ENCODE results near the gene LCN15. TPM values are rescaled to one million over a fixed set of nuclear protein-coding genes. Genes with fewer than 3 reads are reported as not detected.

The LCN15 gene
- total RNA-seq, 2 experiments from 2014 or later, result not detected

GRCh38 chr9:136729144-136729543 lies 35.2 kb downstream of the LCN15 start:
- ChIA-PET CTCF (interaction anchor here (0.7 to 3.7 kb wide), 12 partner anchors 13 to 326 kb away, joined by 3 to 14 read pairs (median 4); partner anchors contain the start of gene LCN8), POLR2A (interaction anchor here (1.0 to 2.6 kb wide), 6 partner anchors 12 to 180 kb away, joined by 3 to 10 read pairs (median 5); partner anchors contain the start of gene RABL6)
- intact Hi-C loops (cut with micrococcal nuclease), result loop anchor here (2.0 kb wide), 1 partner anchor 28 kb away; no protein-coding TSS in a partner anchor
- H3K36me3 Mint-ChIP-seq, result peaks cover 26% of the 10 kb centered on the region
- no peak overlapping the region for H3K27ac Mint-ChIP-seq
- no peaks in the 10 kb centered on the region for H3K9me3 Mint-ChIP-seq
- H3K4me1 Mint-ChIP-seq (ENCODE audit: low read depth), result peaks cover 33% of the 10 kb centered on the region
- no peaks in the 10 kb centered on the region for H3K27me3 Mint-ChIP-seq
- H3K4me3 Mint-ChIP-seq, result peak overlapping the region; percentile 63
- DNase-seq, result peak; percentile 30

- H3K36me3 Mint-ChIP-seq, result peaks cover 30% of the 10 kb centered on the region
- no peaks in the 10 kb centered on the region for H3K9me3 Mint-ChIP-seq
- ChIA-PET CTCF (interaction anchor here (0.7 to 3.7 kb wide), 12 partner anchors 13 to 342 kb away, joined by 3 to 14 read pairs (median 4); partner anchors contain the start of genes LCN8 and SAPCD2), POLR2A (interaction anchor here (0.6 to 2.6 kb wide), 14 partner anchors 10 to 264 kb away, joined by 3 to 25 read pairs (median 4); partner anchors contain the start of genes PAXX, RABL6 and TRAF2)
- H3K4me1 Mint-ChIP-seq (ENCODE audit: low read depth), result peaks cover 37% of the 10 kb centered on the region
- no peaks in the 10 kb centered on the region for H3K27me3 Mint-ChIP-seq
- no peak for DNase-seq
- H3K27ac Mint-ChIP-seq, result no peak overlapping the region
- H3K4me3 Mint-ChIP-seq, result peak overlapping the region; percentile 63
- intact Hi-C loops (cut with micrococcal nuclease), result loop anchor here (2.0 kb wide), 1 partner anchor 28 kb away; no protein-coding TSS in a partner anchor
Observed at GRCh38 chr9:136728548-136729123, 35.7 kb downstream of the LCN15 start.

- H3K27ac Mint-ChIP-seq, result no peak overlapping the region
Observed at GRCh38 chr9:136728080-136728547, 36.2 kb downstream of the LCN15 start.

GRCh38 chr9:136726631-136727191 lies 37.6 kb downstream of the LCN15 start:
- POLR2A ChIA-PET, result interaction anchor here (0.6 to 2.4 kb wide), 7 partner anchors 11 to 360 kb away, joined by 3 to 25 read pairs (median 5); no protein-coding TSS in a partner anchor
- intact Hi-C loops (cut with micrococcal nuclease), result no loop called here
- DNase-seq, result peak; percentile 69
- Mint-ChIP-seq H3K27ac (peak overlapping the region; percentile 87), H3K27me3 (no peaks in the 10 kb centered on the region), H3K36me3 (peaks cover 34% of the 10 kb centered on the region), H3K4me3 (peak overlapping the region; percentile 99), H3K9me3 (no peaks in the 10 kb centered on the region), H3K4me1 (ENCODE audit: low read depth) (peaks cover 29% of the 10 kb centered on the region)
- CTCF ChIA-PET, result interaction anchor here (0.7 to 3.7 kb wide), 16 partner anchors 8 to 320 kb away, joined by 3 to 14 read pairs (median 4); no protein-coding TSS in a partner anchor

More at GRCh38 chr9:136728080-136728547, 36.2 kb downstream of the LCN15 start:
- DNase-seq, result peak; percentile 93
- intact Hi-C loops (cut with micrococcal nuclease), result loop anchor here (2.0 kb wide), 1 partner anchor 27 kb away; no protein-coding TSS in a partner anchor
- H3K36me3 Mint-ChIP-seq, result peaks cover 34% of the 10 kb centered on the region
- H3K27me3 Mint-ChIP-seq, result no peaks in the 10 kb centered on the region
- ChIA-PET POLR2A (interaction anchor here (0.6 to 2.6 kb wide), 14 partner anchors 9 to 264 kb away, joined by 3 to 25 read pairs (median 4); partner anchors contain the start of genes PAXX, RABL6 and TRAF2), CTCF (interaction anchor here (0.5 to 3.7 kb wide), 12 partner anchors 12 to 342 kb away, joined by 3 to 14 read pairs (median 6); partner anchors contain the start of genes LCN8 and SAPCD2)
- H3K9me3 Mint-ChIP-seq, result no peaks in the 10 kb centered on the region
- H3K4me1 Mint-ChIP-seq (ENCODE audit: low read depth), result peaks cover 38% of the 10 kb centered on the region
- H3K4me3 Mint-ChIP-seq, result peak overlapping the region; percentile 99

- Mint-ChIP-seq H3K27ac (peak overlapping the region; percentile 87), H3K4me1 (ENCODE audit: low read depth) (peaks cover 31% of the 10 kb centered on the region), H3K9me3 (no peaks in the 10 kb centered on the region), H3K4me3 (peak overlapping the region; percentile 99), H3K36me3 (peaks cover 34% of the 10 kb centered on the region), H3K27me3 (no peaks in the 10 kb centered on the region)
- no peak for DNase-seq
- POLR2A ChIA-PET, result interaction anchor here (0.8 to 2.4 kb wide), 3 partner anchors 11 to 360 kb away, joined by 3 to 25 read pairs (median 6); no protein-coding TSS in a partner anchor
- intact Hi-C loops (cut with micrococcal nuclease), result no loop called here
- CTCF ChIA-PET, result interaction anchor here (0.7 to 3.7 kb wide), 5 partner anchors 32 to 321 kb away, joined by 3 to 14 read pairs (median 3); no protein-coding TSS in a partner anchor
Observed at GRCh38 chr9:136726118-136726517, 38.2 kb downstream of the LCN15 start.

- Mint-ChIP-seq H3K27me3 (no peaks in the 10 kb centered on the region), H3K9me3 (no peaks in the 10 kb centered on the region), H3K4me1 (ENCODE audit: low read depth) (peaks cover 32% of the 10 kb centered on the region), H3K36me3 (peaks cover 34% of the 10 kb centered on the region), H3K27ac (no peak overlapping the region), H3K4me3 (peak overlapping the region; percentile 20)
- CTCF ChIA-PET, result interaction anchor here (1.0 kb wide), 1 partner anchor 32 kb away, joined by 3 read pairs; no protein-coding TSS in a partner anchor
- POLR2A ChIA-PET, result no interaction called here
- DNase-seq, result no peak
- intact Hi-C loops (cut with micrococcal nuclease), result no loop called here
Observed at GRCh38 chr9:136725612-136726011, 38.7 kb downstream of the LCN15 start.

- Mint-ChIP-seq H3K27me3 (no peaks in the 10 kb centered on the region), H3K27ac (no peak overlapping the region), H3K36me3 (peaks cover 34% of the 10 kb centered on the region), H3K9me3 (no peaks in the 10 kb centered on the region), H3K4me3 (no peak overlapping the region), H3K4me1 (ENCODE audit: low read depth) (peaks cover 32% of the 10 kb centered on the region)
- ChIA-PET CTCF (interaction anchor here (1.0 kb wide), 1 partner anchor 31 kb away, joined by 3 read pairs; no protein-coding TSS in a partner anchor), POLR2A (no interaction called here)
- intact Hi-C loops (cut with micrococcal nuclease), result no loop called here
- DNase-seq, result no peak
Observed at GRCh38 chr9:136724772-136725171, 39.5 kb downstream of the LCN15 start.

- peaks cover 28% of the 10 kb centered on the region for H3K4me1 Mint-ChIP-seq (ENCODE audit: low read depth)
- no peak overlapping the region for H3K4me3 Mint-ChIP-seq
- no peaks in the 10 kb centered on the region for H3K27me3 Mint-ChIP-seq
- peaks cover 34% of the 10 kb centered on the region for H3K36me3 Mint-ChIP-seq
- H3K27ac Mint-ChIP-seq, result no peak overlapping the region
- ChIA-PET POLR2A (no interaction called here), CTCF (no interaction called here)
- DNase-seq, result no peak
- H3K9me3 Mint-ChIP-seq, result no peaks in the 10 kb centered on the region
- intact Hi-C loops (cut with micrococcal nuclease), result no loop called here
Observed at GRCh38 chr9:136723989-136724388, 40.3 kb downstream of the LCN15 start.

- Mint-ChIP-seq H3K9me3 (no peaks in the 10 kb centered on the region), H3K36me3 (peaks cover 34% of the 10 kb centered on the region), H3K4me3 (no peak overlapping the region), H3K27ac (no peak overlapping the region), H3K4me1 (ENCODE audit: low read depth) (peaks cover 28% of the 10 kb centered on the region), H3K27me3 (no peaks in the 10 kb centered on the region)
- POLR2A ChIA-PET, result no interaction called here
- intact Hi-C loops (cut with micrococcal nuclease), result no loop called here
- CTCF ChIA-PET, result no interaction called here
- DNase-seq, result no peak
Observed at GRCh38 chr9:136723362-136723976, 40.8 kb downstream of the LCN15 start.

GRCh38 chr9:136722969-136723356 lies 41.4 kb downstream of the LCN15 start:
- Mint-ChIP-seq H3K36me3 (peaks cover 34% of the 10 kb centered on the region), H3K4me3 (no peak overlapping the region), H3K9me3 (no peaks in the 10 kb centered on the region), H3K27me3 (no peaks in the 10 kb centered on the region), H3K27ac (no peak overlapping the region), H3K4me1 (ENCODE audit: low read depth) (peaks cover 28% of the 10 kb centered on the region)
- intact Hi-C loops (cut with micrococcal nuclease), result no loop called here
- POLR2A ChIA-PET, result no interaction called here
- CTCF ChIA-PET, result no interaction called here
- DNase-seq, result no peak

GRCh38 chr9:136722093-136722968 lies 42.0 kb downstream of the LCN15 start:
- no peak for DNase-seq
- no peak overlapping the region for H3K4me3 Mint-ChIP-seq
- POLR2A ChIA-PET, result no interaction called here
- H3K27me3 Mint-ChIP-seq, result no peaks in the 10 kb centered on the region
- H3K27ac Mint-ChIP-seq, result no peak overlapping the region
- peaks cover 32% of the 10 kb centered on the region for H3K36me3 Mint-ChIP-seq
- CTCF ChIA-PET, result no interaction called here
- intact Hi-C loops (cut with micrococcal nuclease), result no loop called here
- no peaks in the 10 kb centered on the region for H3K9me3 Mint-ChIP-seq
- peaks cover 28% of the 10 kb centered on the region for H3K4me1 Mint-ChIP-seq (ENCODE audit: low read depth)
